ENCODE data around the gene ROBO1.

- no peak for TF ChIP-seq CTCF (IDR thresholded peaks at IDR 0.05)
- TF ChIP-seq POLR2A (IDR thresholded peaks at IDR 0.05) = no peak
These were observed 355.3 kb downstream of the ROBO1 start for GRCh38 chr3:79412537-79412936.
